A673 (cell line): ENCODE results near the gene STC2.

Experiments used
- CTCF ChIP-seq: fragments of 300-800, 200-600 bp; sonication (generic); conservative IDR thresholded peaks from 2 replicates; pipeline ENCODE4 v1.5.1; 2017; ENCODE audit warnings: low read depth, mild to moderate bottlenecking, antibody characterized with exemption, low read length, moderate library complexity, mixed read lengths
- EZH2 ChIP-seq: fragments of 200-600 bp; sonication (generic); IDR thresholded peaks from 2 replicates; pipeline ENCODE4 v1.6.1; 2017; ENCODE audit warnings: borderline replicate concordance, low read depth, mild to moderate bottlenecking, mixed read lengths, antibody characterized with exemption, low read length; ENCODE audit not compliant: poor library complexity, severe bottlenecking

- TF ChIP-seq EZH2 (no peak), CTCF (no peak)
Observed at GRCh38 chr5:173278641-173279040, 49.6 kb downstream of the STC2 start.
